GM21390 (cell line): ENCODE measurements around the gene IKZF4.
"Not testable (repeated sequence)": the region's sequence is repeated elsewhere in the genome, so short reads cannot be mapped to it uniquely, and the experiment has no call there.

Source experiments
- ATAC-seq: cut with Tn5 transposase; IDR thresholded peaks from one replicate; pipeline ENCODE4 v1.9.1; 2021; ENCODE audit not compliant: unreplicated experiment

The IKZF4 gene

DNA sequence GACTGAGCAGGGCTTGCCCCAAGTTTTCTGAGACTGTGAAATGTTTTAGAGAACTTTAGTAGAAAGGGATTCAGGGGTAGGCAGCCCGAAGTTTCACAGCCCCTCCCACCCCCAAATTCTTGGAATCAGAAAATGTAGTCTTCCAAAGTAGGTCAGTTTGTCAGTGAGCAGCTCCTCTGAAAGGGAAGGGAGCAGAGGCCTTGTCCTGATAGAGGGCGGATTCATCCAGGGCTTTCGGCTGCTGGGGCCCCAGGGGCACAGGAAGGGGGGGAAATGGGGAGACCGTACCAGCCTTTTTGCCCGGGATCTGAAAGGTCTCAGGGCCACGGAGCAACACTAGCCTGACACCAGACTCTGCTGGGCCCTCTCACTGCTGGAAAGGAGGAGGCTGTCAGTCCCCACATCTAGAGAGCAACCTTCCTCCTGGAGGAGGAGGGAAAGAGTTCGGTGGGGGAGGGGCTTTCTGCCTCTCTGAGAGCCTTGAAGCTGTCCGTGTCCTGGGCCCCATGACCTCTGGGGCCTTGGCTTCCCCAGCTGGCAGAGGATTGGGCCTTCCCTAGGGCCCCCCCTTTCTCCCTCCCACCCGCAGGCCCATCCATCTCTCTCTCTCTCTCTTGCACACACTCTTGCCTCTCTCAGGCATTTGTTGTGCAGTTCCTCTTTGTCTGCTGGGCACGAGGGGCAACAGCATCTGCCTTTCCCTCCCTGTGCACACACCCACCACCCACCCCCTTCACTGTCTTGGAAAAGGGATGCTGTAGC lies at the start of gene IKZF4:
TSS of gene IKZF4 (plus strand) at position 621 of the 762 bp plus-strand sequence. CDS start 451 bp downstream, outside the sequence.
- no peak for ATAC-seq

DNA sequence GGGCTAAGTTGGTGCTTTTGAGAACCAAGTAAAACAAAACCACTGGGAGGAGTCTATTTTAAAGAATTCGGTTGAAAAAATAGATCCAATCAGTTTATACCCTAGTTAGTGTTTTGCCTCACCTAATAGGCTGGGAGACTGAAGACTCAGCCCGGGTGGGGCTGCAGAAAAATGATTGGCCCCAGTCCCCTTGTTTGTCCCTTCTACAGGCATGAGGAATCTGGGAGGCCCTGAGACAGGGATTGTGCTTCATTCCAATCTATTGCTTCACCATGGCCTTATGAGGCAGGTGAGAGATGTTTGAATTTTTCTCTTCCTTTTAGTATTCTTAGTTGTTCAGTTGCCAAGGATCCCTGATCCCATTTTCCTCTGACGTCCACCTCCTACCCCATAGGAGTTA lies 48.8 kb upstream of the IKZF4 start:
- ATAC-seq: no peak

DNA sequence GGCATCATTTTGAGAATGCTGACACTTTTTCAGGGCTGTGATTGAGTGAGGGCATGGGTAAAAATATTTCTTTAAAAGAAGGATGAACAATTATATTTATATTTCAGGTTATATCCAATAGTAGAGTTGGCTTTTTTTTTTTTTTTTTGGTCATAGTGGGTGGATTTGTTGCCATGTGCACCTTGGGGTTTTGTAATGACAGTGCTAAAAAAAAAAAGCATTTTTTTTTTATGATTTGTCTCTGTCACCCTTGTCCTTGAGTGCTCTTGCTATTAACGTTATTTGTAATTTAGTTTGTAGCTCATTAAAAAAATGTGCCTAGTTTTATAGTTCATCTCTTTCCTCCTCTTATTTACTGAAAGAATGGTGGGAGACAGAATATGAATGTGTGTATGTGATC lies 48.4 kb upstream of the IKZF4 start:
- ATAC-seq: no peak

DNA sequence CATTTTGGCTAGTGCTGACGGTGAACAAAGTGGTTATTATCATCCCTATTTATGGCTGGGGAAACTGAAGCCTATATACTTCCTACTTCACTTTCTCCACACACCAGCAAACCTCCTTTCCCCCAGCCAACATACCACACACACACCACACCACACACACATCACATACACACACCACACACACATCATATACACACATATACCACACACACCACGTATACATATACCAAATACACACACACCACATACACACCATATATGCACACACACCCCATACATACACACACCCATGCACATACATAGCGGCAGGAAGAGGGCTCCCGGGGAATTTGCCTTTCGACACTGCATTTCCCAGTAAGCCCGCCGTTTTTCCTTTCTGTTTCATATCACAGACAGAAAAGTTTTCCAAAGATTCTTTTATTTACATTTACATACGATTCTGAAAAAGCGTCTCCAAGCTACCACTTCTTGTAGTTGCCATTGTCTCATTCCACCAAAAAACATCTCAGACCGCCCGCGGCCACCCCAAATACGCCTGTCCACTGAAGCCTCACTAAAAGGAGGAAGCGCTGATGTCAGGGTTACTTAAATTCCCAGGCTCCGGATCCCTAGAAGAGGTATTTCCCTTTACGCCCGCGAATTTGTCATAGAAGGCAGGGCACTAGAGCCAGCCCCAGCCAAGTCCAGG lies 47.8 kb upstream of the IKZF4 start:
- ATAC-seq: no peak

DNA sequence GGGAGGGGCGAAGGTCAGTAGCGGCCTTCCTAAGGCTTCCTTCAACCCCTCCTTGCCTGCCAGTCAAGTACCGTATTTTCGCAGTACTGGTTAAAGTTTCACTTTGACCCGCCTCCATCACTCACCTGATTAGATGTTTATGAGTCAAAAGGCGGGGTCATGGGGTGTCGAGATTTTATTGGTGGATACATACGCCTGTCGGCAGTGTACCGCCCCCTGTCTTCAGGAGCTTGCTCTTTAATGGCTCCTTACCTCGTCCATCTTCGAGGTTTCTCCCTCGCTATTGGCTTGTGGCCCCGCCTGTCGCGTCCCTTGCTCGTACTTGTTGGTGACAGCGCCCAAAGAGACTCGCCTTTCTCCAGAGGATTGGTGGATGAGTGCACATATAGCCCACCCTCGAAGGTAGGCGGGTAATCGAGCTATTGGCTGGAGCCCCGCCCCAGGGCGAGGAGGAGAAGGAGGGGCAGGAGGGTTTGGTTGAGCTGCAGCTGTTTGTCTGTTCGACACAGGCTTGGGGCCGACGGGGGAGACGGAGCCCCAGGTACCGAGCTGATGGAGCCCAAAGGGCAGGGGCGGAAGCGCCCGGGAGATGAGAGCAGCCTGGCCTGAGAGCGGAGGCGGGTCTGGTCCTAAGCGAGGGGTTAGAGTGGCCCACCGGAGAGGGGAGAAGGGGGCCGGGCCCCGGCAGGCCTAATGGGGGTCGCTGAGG lies 47.1 kb upstream of the IKZF4 start, which contains the start of gene RAB5B:
TSS of gene RAB5B (plus strand) at position 480 of the 709 bp plus-strand sequence. CDS start 12,883 bp downstream, outside the sequence.
- ATAC-seq: peak; percentile 92

DNA sequence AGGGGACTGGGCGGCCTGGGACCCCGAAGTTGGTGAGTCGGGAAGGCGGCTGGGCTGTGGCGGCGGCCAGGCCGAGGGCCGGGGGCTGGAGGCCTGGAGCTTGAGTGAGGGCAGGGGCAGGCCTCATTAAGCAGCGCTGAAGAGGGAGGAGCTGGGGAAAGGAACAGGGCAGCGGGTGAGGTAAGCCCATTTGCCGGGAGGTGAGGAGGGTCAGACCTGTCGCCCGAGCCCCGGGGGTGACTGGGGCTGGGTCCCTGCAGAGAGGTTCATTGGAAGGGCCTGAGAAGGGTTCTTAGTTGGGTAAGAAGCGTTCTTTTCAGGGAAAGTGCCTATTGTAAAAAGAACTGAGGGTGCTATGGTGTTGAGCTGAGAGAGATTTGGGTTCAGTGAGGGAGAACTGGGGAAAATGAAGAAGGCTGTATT lies 46.5 kb upstream of the IKZF4 start:
- peak; percentile 13 for ATAC-seq

DNA sequence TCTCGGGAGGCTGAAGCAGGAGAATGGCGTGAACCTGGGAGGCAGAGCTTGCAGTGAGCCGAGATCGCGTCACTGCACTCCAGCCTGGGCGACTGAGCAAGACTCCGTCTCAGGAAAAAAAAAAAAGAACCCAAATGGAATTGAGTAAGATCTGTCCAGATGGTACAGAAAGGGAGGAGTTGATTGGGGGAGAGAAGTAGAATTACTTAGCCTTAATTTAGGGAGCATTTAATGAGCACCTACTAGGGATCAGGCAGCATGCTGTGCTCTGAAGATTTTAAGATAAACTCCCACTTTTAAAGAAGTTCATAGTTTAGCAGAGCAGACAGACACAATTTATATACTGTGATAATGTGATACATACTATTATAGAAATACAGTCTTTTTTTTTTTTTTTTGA lies 42.5 kb upstream of the IKZF4 start:
- no peak for ATAC-seq

DNA sequence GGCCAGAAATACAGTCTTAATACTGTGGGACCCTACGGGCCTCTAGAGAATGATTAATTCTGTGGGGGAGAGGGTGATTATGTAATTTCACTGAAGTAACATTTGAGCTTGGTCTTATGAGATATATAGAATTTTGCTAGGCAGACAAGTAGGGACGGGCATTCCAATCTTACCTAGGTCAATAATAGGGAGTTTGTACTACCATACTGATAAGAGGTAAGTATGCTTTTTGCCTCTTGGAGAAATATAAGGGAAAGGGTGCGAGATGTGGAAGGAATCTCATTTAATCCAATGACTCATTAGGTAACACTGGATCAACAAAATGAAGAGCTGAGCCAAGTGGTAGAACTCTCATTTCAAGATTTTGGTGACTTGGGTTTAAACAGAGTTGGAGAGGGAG lies 41.8 kb upstream of the IKZF4 start:
- no peak for ATAC-seq

DNA sequence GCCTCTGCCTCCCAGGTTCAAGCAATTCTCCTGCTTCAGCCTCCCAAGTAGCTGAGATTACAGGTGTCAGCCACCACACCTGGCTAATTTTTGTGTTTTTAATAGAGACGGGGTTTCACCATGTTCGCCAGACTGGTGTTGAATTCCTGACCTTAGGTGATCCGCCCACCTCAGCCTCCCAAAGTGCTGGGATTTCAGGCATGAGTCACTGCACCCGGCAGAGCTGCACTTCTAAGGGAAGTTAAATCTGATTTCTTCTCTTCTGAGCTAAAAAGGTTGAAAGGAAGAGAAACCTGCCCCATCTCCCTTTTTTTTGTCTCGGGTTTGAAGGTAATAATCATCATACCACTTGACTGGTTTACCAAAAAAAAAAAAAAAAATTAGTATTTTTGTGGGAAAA lies 39.0 kb upstream of the IKZF4 start:
- ATAC-seq: not testable (repeated sequence)

DNA sequence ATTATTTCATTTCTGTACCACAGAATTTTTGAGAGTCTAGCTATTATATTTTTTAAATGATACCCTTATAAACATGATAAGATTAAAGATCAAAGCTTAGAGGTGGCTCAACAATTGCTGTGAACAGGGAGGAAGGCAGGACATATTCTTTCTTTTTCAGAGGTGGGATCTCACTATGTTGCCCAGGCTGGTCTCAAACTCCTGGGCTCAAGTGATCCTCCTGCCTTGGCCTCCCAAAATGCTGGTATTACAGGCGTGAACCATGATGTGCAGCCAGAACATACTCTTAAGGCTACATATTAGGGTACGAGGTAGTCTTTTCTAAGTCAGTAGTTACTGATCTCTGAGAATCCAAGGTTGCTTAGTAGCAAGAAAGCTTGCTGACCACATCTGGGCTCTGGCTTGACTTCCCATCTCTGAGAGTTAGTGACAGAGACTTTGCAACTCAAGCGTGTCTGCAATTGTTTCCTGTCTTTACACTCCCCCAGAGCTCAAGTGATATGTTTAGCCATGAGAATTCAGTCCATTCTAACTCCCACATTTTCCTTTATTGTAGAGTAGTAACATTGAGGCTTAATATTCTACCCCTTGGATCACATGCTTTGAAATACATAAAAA lies 38.4 kb upstream of the IKZF4 start:
- ATAC-seq: peak; percentile 77

DNA sequence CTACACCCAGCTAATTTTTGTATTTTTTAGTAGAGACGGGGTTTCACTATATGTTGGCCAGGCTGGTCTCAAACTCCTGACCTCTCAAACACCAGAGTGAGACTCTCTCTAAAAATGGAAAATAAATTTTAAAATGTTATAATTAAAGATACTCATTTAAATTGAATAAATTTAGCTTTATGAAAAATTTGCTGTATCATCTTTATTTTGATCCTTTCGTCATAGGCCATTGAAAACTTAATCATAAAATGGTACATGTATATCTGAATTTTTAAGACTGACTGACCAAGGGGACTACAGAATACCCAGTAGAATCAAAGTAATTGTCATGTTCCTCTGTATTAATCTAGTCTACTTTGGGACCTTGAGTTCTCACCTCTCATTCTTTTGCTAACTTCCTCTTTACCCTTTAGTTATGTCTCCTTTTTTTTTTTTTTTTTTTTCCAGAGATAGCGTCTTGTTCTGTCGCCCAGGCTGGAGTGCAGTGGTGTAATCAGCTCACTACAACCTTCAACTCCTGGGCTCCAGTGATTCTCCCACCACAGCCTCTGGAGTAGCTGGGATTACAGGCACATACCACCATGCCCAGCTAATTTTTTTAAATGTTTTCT lies 37.5 kb upstream of the IKZF4 start:
- no peak for ATAC-seq

DNA sequence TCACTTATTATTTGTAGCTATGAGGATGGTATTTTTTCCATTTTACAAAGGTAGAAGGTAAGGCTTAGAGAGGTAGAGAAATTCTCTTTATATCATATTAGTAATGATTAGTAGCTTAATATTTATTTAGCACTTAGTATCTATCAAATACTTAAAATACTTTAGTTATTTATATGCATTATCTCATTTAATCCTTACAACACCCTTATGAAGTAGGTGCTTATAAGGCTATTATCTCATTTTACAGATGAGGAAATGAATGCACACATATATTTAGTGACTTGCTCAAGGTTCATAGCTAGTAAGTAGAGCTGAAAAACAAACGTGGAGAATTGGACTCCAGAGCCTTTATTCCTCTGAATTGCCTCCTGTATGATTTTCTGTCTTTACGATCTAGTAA lies 36.0 kb upstream of the IKZF4 start:
- no peak for ATAC-seq

DNA sequence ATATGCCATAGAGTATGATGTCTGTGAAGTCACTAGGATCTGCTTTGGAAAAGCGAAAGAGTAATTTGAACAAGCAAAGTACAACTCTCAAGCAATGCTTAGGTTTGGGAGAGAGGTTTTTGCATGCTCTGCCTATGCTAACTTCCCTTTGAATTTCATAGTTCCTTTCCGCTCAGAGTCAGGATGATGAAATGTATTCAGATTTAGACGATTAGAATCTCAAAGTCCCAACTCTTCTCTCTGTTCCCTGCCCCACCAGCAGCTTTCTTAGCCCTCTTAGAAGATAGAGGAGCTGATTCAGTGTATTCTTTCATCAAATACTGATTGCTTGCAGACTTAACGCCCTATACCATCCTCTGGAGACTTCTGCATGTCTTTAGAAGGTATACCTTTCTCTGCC lies 35.5 kb upstream of the IKZF4 start:
- no peak for ATAC-seq

DNA sequence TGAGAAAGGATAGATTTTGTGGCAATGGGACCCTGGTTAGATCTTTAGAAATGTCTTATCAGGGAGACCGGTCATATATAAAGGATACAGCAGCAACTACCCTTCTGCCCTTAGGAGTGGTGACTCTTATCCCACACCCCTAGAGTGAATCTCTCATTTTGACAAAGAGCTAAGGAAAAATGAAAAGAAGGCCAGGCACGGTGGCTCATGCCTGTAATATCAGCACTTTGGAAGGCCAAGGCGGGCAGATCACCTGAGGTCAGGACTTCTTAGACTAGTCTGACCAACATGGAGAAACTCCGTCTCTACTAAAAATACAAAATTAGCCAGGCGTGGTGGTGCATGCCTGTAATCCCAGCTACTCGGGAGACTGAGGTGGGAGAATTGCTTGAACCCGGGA lies 34.9 kb upstream of the IKZF4 start:
- not testable (repeated sequence) for ATAC-seq

DNA sequence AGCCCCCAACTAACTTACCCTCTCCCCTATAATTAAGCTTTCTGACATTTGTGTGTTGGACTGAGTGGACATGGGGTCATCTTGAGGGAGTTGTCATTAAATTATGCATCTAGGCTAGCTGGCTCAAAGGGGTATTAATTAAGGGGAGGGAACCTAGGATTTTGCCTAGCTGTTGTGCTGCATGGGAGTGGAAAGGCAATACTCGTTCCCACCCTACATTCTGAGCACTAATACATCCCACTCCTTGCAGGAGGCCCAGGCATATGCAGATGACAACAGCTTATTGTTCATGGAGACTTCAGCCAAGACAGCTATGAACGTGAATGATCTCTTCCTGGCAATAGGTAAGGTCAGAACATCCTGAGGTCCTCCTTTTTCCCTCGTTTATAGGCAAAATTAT lies 29.7 kb upstream of the IKZF4 start:
- no peak for ATAC-seq

DNA sequence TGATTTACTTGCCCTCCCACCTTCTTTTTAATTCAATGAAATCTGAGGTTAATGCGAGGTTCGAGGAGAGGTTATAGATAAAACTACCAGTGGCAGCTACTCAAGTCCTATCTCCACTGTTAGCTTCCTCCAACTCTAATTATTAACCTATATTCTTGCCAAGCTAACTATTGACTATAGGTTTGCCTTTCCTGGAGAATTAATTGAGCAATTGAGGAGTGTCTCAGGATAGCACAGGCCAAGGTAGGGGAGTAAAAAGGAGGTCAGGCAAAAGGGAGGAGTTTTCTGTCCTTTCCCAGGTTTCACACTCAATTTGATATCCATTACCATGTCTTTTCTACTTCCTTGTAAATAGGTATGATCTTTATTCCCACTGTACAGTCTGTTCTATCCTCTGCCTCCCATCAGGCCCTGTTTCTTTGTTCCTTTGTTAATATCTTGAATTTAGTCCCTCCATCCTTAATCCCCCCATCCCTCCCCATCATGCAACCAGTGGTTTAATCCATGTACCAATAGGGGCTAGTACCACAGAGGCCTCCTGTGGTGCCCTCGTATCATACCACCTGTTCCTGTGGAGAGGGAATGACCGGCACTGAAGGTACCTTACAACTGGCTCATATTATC lies 27.5 kb upstream of the IKZF4 start:
- ATAC-seq: no peak

DNA sequence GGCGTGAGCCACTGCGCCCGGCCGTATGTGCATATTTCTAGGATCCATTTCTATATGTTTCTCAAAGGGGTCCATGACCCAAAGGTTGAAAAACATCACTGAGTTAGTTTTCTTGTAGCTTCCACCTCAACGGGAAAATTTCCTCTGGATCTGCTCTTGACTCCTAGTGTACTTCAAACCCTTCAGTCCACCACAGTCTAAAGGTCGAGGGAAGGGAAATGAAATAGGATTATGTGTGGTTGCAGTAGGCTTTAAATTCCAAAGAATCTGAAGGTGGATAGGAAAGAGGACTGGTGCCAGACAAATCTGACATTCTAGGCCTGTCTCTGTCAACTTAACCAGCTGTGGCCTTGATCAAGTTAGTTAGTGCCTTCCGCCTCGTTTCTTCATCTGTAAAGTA lies 25.5 kb upstream of the IKZF4 start:
- no peak for ATAC-seq

DNA sequence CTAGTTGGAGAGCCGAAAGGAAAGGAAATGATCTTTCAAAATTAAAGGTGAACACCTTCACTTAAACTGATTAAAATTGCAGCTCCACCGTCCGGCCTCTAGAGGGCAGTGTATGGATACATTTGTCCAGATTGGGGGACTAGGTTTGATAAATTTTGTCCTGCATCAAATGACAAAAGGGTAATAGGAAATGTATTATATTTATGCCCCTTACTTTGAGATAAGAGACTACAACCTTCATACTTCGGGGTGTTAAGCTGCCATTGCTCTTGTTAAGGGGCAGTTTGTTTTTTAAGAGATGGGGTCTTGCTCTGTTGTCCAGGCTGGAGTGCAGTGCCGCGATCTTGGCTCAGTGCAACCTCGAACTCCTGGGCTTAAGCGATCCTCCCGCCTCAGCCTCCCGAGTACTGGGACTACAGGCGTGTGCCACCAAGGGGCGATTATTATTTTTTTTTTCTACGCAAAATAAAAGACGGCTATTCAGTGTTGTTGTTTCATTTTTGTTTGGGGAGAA lies 24.6 kb upstream of the IKZF4 start:
- ATAC-seq: no peak

DNA sequence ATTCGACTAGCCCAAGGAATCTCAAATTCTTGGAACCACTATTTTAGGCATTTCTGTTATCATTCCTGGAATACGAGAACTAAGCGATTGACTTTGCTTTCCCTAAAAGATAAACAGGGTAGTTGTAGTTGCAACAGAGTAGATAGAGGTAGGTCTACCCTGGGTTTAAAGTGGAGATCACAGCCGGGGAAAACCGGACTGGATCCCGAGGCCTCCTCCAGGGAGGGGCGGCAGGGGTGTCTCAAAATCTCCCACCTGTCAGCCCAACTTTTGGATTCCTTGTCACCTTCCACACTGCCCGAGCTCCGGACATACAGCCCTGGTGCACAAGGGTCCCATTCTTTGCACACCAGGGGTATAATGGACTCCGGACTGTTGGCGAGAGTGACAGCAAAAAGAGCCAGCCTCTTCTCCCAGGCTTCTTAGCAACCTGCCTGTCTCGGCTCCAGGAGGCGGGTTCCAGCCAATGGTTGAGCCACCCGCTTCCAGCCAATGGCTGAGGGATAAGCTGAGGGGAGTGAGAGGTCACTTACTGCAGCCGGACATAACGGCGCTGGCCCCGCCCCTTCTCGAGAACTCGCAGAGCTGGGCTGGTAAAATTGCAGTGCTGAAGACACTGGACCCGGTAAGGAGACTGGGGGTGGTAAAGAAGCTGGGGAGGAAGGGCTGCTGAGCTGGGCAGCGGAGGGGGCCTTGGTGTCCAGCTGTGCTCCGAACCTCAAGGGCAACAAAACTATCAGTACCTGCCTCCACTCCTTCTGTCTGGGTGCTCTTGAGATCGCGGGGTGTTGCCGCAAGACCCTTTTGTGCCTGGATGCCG lies 23.9 kb upstream of the IKZF4 start, which contains the start of gene SUOX:
TSS of gene SUOX (plus strand) at position 562 of the 820 bp plus-strand sequence. CDS start 4,946 bp downstream, outside the sequence.
- peak; percentile 99 for ATAC-seq
